Mucosa of descending colon (tissue), 3 donors: ENCODE measurements around the gene JMJD1C. TPM values are rescaled to one million over a fixed set of nuclear protein-coding genes. Genes with fewer than 3 reads are reported as not detected.

ENCODE experiments used
- ATAC-seq: fragments of 200-7000 bp; cut with Tn5 transposase; one replicate; pipeline ENCODE4 v1.9.1; 2020; ENCODE audit warnings: mild to moderate bottlenecking, moderate library complexity
- DNase-seq, 3 donors: peaks; one replicate each; pipeline ENCODE4 v3.0.0-alpha.2; 2020
- H3K36me3 ChIP-seq: fragments of 200-600 bp; one replicate; pipeline ENCODE4 v1.8.0; 2021; ENCODE audit warnings: low read depth, mild to moderate bottlenecking
- H3K4me1 ChIP-seq: fragments of 200-600 bp; one replicate; pipeline ENCODE4 v1.8.0; 2021; ENCODE audit warnings: low read depth, mild to moderate bottlenecking
- H3K4me3 ChIP-seq: fragments of 200-600 bp; one replicate; pipeline ENCODE4 v1.8.0; 2021; ENCODE audit warnings: mild to moderate bottlenecking
- H3K9me3 ChIP-seq: fragments of 200-600 bp; one replicate; pipeline ENCODE4 v1.8.0; 2021; ENCODE audit warnings: mild to moderate bottlenecking
- intact Hi-C, 2 donors: fragments of 100-400 bp; cut with DNase I in 1 of 2; cut with micrococcal nuclease in 1 of 2; formaldehyde crosslinking; loops; one replicate each; pipeline versions ENCODE4 v1.11.0 to v1.11.1; 2022; cut with DNase I, micrococcal nuclease
- total RNA-seq, 3 donors: library from RNA; stranded (reverse); fragmentation: NEBNext Ultra II Directional in 2 of 3; extraction: Animal tissue kit (Norgen Biotek cat#: 25700) in 2 of 3; gene quantifications; one replicate each; pipeline versions ENCODE4 v1.2.1 to v1.2.4, GENCODE V29; 2021 to 2023
- TF ChIP-seq, protein P1 (sequence below): fragments of 200-600 bp; IDR thresholded peaks from one replicate; pipeline ENCODE4 v1.8.0; 2022; ENCODE audit warnings: antibody characterized with exemption, mild to moderate bottlenecking
- donor health status: DM: no; HTN: no; CAD: no; lungs with moderate emphysema.
- donor health status: DM: no; HTN: no; CAD: no.
- donor health status: DM: no; HTN: yes; CAD: no.

JMJD1C gene
- total RNA-seq, 3 donors from 2014 or later, result 54.1 to 83.8 (median 82.1) TPM

DNA sequence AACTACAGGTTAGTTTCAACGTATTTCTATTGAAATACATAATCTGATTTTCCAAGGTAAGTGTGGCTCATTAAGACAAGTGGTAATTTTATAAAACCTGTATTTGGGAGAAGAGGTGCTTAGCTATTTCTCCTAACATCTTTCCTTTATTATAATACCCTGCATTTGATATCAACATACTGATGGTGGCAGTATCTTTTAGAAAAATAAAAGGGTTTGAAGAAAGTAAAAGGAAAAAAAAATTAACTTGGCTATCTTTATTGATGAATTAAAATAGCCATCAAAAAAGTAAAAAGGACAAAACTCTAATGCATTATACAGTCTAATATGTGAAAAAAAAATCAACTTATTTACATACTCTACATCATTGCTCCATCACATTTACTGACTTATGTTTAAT, 264.7 kb downstream of the JMJD1C start:
- no peaks in the 10 kb centered on the region for H3K36me3 ChIP-seq

DNA sequence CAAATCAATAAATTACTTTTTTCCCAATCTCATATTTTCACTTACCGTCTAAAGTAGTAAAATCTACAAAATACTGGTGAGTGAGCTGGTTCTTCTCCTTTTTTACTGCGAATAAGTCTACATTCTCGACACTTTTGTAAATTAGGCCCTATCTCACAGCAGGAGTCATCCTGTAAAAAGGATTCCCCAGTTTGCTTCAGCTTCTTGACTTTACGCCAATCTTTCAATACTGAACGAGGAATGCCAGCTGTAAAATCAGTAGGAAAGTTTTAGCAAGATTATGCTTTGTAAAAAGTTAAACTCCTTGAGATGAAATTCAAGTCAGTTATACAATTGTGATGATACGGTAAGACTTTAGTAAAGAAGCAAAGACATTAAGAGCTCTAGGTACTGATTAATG, 265.3 kb downstream of the JMJD1C start:
- no peak for DNase-seq
- Histone ChIP-seq H3K36me3 (no peaks in the 10 kb centered on the region), H3K9me3 (no peaks in the 10 kb centered on the region), H3K4me1 (no peaks in the 10 kb centered on the region), H3K4me3 (no peak overlapping the region)
- ATAC-seq, result no peak
- intact Hi-C loops, result no loop called here
- TF ChIP-seq, protein P1, sequence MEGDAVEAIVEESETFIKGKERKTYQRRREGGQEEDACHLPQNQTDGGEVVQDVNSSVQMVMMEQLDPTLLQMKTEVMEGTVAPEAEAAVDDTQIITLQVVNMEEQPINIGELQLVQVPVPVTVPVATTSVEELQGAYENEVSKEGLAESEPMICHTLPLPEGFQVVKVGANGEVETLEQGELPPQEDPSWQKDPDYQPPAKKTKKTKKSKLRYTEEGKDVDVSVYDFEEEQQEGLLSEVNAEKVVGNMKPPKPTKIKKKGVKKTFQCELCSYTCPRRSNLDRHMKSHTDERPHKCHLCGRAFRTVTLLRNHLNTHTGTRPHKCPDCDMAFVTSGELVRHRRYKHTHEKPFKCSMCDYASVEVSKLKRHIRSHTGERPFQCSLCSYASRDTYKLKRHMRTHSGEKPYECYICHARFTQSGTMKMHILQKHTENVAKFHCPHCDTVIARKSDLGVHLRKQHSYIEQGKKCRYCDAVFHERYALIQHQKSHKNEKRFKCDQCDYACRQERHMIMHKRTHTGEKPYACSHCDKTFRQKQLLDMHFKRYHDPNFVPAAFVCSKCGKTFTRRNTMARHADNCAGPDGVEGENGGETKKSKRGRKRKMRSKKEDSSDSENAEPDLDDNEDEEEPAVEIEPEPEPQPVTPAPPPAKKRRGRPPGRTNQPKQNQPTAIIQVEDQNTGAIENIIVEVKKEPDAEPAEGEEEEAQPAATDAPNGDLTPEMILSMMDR, result no peak

More for the DNA sequence above, 264.7 kb downstream of the JMJD1C start:
- H3K4me3 ChIP-seq, result no peak overlapping the region
- intact Hi-C loops, result no loop called here
- H3K4me1 ChIP-seq, result peaks cover 1% of the 10 kb centered on the region
- ATAC-seq, result no peak
- no peaks in the 10 kb centered on the region for H3K9me3 ChIP-seq
- no peak for DNase-seq
- TF ChIP-seq, protein P1, result no peak

DNA sequence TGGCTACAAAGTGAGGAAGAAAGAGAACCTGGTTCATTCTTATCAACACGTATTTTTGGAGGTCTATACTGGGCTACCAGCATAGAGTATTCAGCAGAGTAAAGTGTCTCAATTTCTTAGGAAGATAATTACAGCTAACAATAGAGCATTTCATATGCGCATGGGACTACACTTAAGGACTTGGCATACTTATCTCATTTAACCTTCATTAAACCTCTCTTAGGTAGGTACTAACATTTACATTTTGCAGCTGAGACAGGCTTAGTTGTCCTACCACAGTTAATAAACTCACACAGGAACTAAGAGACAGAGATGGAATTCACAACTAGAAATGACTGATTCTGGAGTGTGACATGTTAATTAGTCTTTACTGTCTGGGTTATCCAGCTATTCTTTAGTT, 266.1 kb downstream of the JMJD1C start:
- no peaks in the 10 kb centered on the region for H3K36me3 ChIP-seq
- ATAC-seq (no peak), DNase-seq (no peak)
- TF ChIP-seq, protein P1, result no peak
- intact Hi-C loops, result no loop called here
- H3K4me1 ChIP-seq, result no peaks in the 10 kb centered on the region
- H3K9me3 ChIP-seq, result no peaks in the 10 kb centered on the region
- no peak overlapping the region for H3K4me3 ChIP-seq

DNA sequence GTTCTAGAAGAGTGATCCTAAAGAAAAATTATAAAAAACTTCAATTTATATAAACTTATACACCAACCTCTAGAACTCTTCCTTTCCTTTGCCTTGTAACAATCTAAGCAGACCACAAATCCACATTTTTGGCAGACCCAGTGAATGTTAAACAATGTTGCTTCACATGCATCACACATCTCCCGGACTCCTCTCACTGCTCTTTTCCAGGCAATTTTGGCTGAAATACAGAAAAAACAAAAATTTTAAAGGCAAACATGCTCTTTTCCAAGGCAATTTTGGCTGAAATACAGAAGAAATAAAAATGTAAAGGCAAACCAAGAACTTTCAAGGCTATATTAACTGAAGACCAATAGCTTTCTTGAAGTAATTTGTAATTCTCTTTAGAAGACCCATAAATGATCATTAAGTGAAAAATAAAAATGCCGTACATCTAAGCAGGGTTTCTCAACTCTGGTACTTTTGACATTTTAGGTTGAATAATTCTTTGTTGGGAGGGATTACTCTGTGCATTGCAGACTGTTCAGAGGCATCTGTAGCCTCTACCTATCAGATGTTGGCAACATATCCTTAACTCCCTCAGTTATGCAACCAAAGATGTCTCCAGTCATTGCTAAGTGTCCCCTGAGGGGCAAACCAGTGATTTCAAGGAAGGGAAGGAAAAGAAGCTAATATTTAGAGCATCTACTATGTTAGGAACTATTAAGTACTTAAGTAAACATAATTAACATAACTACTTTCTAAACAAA, 268.3 kb downstream of the JMJD1C start:
- TF ChIP-seq, protein P1, result no peak
- intact Hi-C loops, result no loop called here
- no peak for ATAC-seq
- Histone ChIP-seq H3K4me3 (no peak overlapping the region), H3K4me1 (no peaks in the 10 kb centered on the region), H3K9me3 (no peaks in the 10 kb centered on the region), H3K36me3 (peaks cover 4% of the 10 kb centered on the region)
- DNase-seq, result no peak

DNA sequence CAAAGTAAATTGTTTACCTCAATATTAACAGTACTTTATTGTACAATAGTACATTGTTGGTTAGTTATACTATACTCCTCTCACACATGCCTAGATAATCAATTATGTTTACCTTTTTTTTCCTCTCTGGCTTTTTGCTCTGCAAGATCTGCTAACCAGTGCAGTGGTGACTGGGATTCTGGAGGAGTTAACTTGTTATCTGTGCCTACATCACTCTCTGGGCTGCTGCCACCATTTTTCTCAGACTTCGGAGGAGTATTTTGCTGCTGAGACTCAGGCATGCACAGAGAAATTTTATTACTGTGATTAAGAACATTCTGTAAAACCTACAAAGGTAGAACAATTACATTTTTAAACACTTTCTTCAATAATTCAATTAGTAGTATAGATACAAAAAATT, 273.0 kb downstream of the JMJD1C start:
- H3K36me3 ChIP-seq, result peaks cover 4% of the 10 kb centered on the region

More for the DNA sequence above, 273.0 kb downstream of the JMJD1C start:
- ATAC-seq, result no peak
- no peak for DNase-seq
- Histone ChIP-seq H3K9me3 (no peaks in the 10 kb centered on the region), H3K4me1 (no peaks in the 10 kb centered on the region), H3K4me3 (no peak overlapping the region)
- intact Hi-C loops, result no loop called here
- TF ChIP-seq, protein P1, result no peak
